Measurements from ENCODE around the gene KIAA0930.

DNA sequence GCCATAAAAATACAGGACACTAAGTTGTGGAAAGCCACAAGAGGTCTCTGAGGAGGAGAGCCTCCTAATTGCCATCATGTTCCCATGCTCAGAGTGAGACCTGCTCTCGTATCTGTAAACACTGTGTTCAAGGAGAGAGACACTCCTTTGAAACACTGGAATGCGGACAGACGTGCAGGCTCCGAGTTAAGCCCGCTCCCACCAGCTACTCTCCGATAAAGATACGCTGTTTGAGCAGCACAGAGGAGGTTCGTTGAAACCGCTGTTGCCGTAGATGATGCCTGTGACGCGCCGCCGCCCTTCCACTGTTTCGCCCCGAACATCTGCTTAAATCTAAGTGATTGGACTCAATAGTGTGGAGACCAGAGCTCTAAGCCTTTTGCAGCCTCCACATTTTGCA lies 51.9 kb downstream of the KIAA0930 start:
- TF ChIP-seq, protein P1, sequence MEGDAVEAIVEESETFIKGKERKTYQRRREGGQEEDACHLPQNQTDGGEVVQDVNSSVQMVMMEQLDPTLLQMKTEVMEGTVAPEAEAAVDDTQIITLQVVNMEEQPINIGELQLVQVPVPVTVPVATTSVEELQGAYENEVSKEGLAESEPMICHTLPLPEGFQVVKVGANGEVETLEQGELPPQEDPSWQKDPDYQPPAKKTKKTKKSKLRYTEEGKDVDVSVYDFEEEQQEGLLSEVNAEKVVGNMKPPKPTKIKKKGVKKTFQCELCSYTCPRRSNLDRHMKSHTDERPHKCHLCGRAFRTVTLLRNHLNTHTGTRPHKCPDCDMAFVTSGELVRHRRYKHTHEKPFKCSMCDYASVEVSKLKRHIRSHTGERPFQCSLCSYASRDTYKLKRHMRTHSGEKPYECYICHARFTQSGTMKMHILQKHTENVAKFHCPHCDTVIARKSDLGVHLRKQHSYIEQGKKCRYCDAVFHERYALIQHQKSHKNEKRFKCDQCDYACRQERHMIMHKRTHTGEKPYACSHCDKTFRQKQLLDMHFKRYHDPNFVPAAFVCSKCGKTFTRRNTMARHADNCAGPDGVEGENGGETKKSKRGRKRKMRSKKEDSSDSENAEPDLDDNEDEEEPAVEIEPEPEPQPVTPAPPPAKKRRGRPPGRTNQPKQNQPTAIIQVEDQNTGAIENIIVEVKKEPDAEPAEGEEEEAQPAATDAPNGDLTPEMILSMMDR (IDR thresholded peaks at IDR 0.05): no peak
- TF ChIP-seq ZFX (IDR thresholded peaks at IDR 0.05; ENCODE audit: borderline replicate concordance): no peak
